Measurements from ENCODE around the gene ZNF302. TPM values are rescaled to one million over a fixed set of nuclear protein-coding genes. Genes with fewer than 3 reads are reported as not detected.

Gene ZNF302
- total RNA-seq: 10 to 100 TPM; 25.7 to 34.1 (median 27.7) TPM

DNA sequence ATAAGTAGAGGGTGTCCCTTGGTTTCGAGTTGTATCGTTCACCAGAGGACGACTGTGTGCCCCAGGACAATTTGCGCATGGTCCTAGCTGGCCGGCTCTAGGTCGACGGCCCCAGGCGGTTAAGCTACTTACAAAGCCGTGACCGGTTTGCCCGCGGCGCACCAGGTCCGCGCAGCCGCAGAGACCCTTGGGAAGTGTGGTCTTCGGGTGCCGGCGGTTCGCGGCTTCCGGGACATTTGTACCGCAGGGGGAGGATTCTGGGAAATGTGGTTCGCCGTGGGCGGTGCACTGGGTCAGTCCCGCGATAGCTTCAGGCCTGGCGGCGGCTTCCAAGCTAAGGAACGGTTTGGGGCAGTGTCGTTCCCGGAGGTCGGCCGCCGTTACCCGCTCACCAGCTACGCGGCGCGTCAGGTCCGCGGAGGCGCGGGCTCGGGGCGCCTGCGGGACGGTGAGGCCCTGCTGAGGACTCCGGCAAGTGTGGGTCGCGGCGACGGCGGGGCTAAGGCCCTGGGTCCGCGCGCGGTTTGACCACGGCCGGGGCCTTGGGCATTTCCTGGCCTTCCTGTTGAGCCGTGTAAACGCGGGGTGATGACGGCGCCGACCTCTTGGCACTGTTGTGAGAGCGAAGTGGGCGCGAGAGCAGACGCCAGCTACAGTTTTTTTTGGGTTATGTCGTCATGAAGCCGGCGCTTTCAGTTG lies at the start of gene ZNF302:
Gene ZNF302, plus strand, starts transcription at position 293 of the 699 bp plus-strand sequence. CDS start 1,127 bp downstream, outside the sequence.
- TF ChIP-seq, protein P1, sequence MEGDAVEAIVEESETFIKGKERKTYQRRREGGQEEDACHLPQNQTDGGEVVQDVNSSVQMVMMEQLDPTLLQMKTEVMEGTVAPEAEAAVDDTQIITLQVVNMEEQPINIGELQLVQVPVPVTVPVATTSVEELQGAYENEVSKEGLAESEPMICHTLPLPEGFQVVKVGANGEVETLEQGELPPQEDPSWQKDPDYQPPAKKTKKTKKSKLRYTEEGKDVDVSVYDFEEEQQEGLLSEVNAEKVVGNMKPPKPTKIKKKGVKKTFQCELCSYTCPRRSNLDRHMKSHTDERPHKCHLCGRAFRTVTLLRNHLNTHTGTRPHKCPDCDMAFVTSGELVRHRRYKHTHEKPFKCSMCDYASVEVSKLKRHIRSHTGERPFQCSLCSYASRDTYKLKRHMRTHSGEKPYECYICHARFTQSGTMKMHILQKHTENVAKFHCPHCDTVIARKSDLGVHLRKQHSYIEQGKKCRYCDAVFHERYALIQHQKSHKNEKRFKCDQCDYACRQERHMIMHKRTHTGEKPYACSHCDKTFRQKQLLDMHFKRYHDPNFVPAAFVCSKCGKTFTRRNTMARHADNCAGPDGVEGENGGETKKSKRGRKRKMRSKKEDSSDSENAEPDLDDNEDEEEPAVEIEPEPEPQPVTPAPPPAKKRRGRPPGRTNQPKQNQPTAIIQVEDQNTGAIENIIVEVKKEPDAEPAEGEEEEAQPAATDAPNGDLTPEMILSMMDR (IDR thresholded peaks at IDR 0.05; ENCODE audit: low read depth): no peak

- TF ChIP-seq, protein P1 (IDR thresholded peaks at IDR 0.05; ENCODE audit: low read depth): no peak
These were observed 43.7 kb upstream of the ZNF302 start for GRCh38 chr19:34633802-34634201.

- TF ChIP-seq, protein P1 (IDR thresholded peaks at IDR 0.05; ENCODE audit: low read depth): no peak
These were observed 37.9 kb upstream of the ZNF302 start for GRCh38 chr19:34639491-34640085.

DNA sequence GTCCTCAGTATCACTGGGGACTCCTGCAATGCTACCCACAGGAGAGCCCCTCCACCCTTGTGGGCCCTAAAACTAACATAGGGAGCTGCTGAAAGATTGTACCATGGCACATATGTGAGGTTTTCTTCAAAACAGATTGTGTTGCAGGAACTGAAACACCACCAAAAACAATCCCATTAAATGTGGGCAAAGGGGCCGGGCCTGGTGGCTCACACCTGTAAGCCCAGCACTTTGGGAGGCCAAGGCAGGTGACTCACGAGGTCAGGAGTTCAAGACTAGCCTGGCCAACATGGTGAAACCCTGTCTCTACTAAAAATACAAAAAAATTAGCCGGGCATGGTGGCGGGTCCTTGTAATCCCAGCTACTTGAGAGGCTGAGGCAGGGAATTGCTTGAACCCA lies 35.2 kb upstream of the ZNF302 start:
- TF ChIP-seq, protein P1 (IDR thresholded peaks at IDR 0.05; ENCODE audit: low read depth): no peak

- TF ChIP-seq, protein P1 (IDR thresholded peaks at IDR 0.05; ENCODE audit: low read depth): no peak
These were observed 32.5 kb upstream of the ZNF302 start for GRCh38 chr19:34644991-34645461.

GRCh38 chr19:34645551-34645950 lies 31.9 kb upstream of the ZNF302 start:
- TF ChIP-seq, protein P1 (IDR thresholded peaks at IDR 0.05; ENCODE audit: low read depth): no peak

- TF ChIP-seq, protein P1 (IDR thresholded peaks at IDR 0.05; ENCODE audit: low read depth): no peak
These were observed 27.5 kb upstream of the ZNF302 start for GRCh38 chr19:34649886-34650543.

Data from subcutaneous adipose tissue (tissue), 4 donors.